Stimulated activated CD4-positive, alpha-beta T cell treated with anti-CD3 and anti-CD28 coated beads, Interleukin-15, amount 100 ng/mL, for 1 hour (primary cell): ENCODE measurements around the gene ADGRB2.

ENCODE experiments used
- DNase-seq, 2 donors: peaks; one replicate each; pipeline ENCODE4 v3.0.0-alpha.2; 2020; ENCODE audit warnings: low read depth in 1 of 2, low spot score in 1 of 2

Gene ADGRB2

GRCh38 chr1:31749785-31750735 is 14.1 kb downstream of the ADGRB2 start:
- DNase-seq = no peak

DNA sequence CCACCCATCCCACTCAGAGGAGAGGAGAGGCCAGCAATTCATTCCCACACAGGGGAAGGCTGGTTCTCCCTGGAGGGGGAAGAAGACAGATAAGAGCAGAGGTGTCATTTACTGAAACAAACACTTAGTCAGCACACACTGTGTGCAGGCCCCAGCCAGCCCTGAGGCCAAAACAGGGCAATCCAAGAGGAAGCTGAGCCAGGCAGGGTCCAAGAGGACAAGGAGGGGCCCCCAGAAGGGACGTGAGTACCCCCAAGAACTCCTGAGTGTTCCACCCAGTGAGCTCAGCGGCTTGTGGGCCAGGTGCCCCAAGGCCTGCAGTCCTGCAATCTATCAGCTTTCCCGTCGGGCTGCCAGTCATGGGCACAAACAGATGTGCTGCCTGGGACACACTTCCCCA is 15.8 kb downstream of the ADGRB2 start:
- DNase-seq = no peak

DNA sequence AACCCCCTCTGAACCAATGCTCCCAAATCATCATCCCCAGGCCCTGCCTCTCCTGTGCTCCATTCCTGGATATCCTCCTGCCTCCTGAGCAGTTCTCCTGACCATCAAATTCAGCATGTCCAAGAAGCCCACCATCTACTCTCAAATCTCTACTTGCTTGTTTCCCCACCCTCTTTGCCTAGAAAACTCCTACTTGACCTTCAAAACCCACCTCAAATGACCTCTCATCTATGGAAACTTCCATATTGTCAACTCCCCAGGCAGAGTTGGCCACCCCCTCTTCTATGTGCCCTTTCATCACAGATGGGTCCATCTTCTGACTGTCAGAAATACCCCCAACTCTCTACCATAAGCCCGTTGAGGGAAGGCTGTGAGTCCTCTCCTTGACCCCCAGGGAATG is 16.8 kb downstream of the ADGRB2 start:
- DNase-seq = no peak

DNA sequence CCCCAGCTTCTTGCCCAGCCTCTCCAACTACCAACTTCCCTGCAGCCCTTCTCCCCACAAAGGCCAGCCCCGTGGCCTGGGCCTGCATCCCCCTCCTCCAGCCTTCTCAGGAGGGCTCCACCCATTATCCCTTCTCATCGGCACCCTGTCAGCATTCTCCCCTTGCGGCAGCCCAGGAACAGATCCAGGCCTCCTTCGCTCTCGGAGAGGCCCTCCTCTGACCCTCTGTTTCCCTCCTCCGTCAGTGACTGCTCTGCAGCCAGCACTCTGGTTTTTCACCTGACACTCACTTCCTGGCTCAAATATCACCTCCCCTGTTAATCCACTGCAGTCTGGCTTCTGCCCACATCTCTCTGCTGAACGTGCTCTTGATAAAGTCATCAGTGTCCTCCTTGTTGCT is 17.5 kb downstream of the ADGRB2 start:
- no peak for DNase-seq

DNA sequence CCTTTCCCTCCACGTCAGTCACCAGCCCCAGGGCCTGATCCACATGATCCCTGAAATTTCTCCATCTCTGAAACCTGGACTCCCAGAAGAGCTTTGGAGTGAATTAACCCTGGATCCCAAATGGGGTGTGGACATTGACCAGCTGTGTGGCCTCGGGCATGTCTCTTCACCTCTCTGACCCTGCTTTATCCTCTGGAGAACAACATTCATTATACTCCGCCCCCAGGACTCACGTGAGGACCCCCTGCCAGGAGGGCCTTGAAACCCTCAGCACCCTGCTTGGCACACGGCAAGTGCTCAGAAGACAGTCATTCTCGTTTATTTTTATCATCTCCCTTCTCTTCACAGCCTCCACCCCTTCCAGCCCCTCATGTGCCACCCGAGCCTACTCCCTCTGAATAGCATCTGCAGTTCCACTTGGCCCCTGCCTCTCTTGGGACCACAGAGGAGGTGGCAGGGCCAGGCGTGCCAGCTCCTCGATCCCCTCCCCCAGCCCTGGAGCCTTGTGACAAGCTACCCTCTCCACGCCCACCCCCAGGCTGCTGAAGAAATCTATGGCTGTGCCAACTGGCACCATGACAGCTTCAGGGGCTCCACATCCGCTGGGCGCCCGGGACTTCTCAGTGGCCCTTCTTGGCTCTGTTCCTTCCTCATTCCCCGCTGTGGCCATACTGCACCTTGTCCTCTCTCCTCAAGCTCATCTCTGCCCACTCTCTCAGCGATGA is 18.0 kb downstream of the ADGRB2 start:
- no peak for DNase-seq

DNA sequence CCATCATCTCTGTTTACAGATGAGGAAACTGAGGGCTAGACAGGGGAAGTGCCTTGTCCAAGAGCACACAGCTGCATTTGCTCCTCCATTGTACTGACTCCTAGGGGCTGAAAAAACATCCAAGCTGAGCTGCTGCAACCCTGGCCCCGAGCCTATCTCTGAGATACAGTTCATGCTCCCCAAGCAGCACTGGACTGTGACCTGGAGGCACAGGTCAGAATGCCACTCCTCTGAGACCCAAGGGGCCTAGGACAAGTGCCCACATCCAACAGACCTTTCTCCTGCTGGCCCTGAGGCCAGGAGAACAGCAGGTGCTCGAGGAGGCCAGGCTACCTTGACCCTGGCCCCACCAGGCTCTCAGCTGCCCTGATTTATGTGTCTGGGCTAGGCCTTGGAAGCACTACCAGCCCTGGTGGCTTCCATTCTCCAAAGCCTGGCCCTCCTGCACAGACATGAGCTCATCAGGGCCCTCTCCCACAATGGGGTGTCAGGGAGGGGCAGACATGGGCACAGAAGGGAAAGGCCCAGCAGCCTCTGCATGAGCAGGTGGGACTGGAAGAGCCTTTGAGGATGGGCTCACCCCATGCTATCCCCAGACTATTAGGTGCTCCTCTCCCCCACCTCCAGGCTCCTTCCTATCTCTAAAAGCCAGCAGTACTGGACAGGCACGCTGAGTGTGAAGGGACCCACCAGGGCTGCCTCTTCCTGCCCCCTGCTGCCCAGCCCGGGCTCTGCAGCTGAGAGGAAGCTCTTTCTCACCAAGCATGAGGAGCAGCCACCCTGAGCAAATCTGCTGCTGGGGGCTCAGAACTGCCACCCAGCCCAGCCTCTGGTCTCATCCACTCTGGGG is 18.8 kb downstream of the ADGRB2 start:
- DNase-seq = peak in 1 of 2 donors; percentile 27

- DNase-seq = no peak
These were observed 19.8 kb downstream of the ADGRB2 start for GRCh38 chr1:31744165-31744888.

DNA sequence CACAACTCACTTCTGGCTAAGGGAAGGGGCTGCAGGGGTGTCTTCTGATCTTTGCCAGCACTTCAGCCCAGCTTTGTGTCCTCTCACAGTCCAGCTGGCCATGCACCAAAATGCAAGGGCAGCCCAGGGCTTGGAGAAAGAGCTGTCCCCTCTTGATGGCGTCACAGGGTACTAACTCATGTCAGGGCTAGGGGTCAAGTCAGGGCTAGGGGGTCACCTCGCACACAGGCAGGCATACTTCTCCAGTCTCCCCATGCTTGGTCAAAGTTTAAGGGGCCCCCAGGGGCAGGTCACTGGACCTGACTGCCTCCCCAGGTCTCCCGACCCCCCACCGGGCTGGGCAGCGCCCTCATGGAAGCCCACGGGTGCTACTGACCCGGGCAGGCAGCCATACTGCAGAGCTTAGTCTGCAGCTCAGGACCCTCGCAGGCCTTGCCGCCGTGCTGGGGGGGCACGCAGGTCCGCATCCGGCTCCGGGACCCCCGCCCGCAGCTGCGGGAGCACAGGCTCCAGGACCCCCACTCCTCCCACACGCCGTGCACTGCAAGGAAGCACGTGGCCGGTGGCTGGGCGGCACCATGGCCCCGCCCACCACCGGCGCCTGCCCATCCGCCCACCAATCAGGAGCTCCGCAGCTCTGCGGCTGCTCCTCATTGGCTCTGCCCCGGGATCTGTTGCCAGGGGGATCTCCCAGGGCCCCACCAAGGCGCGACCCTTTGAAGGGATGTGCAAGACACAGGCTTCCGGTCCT is 21.5 kb downstream of the ADGRB2 start:
- no peak for DNase-seq

DNA sequence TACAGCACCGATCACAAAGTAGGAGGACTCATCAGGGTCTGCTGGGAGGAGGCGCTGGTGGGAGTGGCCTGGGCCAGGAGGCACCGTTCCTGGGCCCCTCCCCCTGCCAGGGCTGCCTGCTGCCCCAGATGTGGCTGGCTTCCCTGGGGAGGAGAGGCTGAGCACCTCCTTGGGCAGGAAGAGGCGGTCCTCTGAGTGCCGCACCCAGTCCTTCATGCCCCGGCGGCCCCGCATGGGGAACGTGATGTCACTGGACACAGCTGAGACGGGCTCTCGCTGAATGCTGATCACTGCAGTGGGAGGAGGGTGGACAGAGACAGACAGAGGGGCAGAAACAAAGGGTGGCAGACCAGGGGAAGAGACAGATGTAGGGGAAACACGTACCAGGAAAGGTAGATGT is 24.8 kb downstream of the ADGRB2 start:
- DNase-seq = no peak

DNA sequence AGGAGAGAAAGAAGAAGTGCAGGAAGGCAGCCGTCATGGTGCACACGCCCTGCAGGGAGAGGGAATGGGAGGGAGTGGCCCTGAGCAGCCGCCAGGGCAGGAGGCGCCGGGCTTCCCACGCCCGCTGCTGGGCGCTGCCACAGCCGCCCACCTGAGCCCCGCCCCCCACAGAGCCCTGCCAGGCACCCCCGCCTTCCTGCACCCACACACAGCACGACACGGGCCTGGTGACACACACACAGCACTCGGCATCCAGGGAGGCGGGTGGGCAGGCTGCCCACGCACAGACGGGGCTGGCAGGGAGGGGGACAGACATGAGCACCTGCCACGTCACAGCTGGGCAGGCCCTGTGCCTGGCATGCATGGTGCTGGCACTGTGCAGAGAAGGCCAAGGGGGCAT is 27.5 kb downstream of the ADGRB2 start:
- peak in 1 of 2 donors; percentile 26 for DNase-seq

- no peak for DNase-seq
These were observed 28.6 kb downstream of the ADGRB2 start for GRCh38 chr1:31735571-31735970.

DNA sequence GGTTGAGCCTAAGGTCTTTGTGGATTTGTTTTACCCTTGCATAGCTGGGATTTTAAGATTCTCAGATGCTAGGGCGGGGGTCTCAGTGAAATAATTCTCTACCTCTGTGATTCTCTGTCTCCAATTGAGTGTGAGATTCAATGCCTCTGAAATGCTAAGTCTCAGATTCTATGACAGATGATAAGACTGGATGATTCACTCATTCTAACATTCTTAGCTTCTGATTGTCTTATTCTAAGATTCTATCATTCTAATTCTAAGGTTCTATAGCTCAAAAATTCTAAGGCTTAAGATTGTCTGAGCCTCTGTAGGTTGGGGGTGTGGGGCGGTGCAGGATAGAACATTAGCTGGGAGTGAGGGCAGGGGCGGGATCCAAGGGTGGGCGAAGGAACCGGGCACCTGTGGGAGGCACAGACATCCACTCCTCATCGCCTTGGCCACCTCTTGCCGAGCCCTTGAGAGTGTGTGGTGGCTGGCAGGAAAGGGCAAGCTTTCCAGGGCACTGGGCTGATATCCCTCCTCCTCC is 29.5 kb downstream of the ADGRB2 start:
- no peak for DNase-seq

GRCh38 chr1:31733389-31734219 is 30.5 kb downstream of the ADGRB2 start:
- no peak for DNase-seq

DNA sequence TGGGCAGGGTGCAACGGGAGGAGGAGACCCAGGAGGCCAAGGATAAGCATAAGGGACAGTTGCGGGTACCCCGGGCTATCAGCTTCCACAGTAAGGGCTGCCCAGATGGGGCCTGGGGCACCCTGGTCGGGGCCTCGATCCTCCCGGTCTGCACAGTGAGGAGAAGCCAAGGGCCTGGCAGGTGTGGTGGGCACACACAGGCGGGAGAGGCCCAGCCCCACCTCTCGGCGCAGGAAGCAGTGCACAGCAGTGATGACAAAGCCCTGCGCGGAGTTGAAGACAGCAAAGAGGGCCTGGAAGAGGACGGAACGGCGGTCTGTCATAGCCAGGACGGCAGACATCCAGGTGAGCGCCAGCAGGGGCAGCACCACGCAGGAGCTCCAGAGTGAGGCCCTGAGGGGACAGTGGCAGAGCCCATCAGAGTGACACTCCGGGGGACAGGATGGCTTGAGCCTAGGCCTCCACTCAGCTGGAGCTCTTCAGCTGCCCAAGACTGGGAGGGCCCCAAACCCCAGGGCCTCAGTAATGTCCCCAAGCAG is 31.3 kb downstream of the ADGRB2 start:
- no peak for DNase-seq

- DNase-seq = no peak
These were observed 31.8 kb downstream of the ADGRB2 start for GRCh38 chr1:31732343-31732742.

GRCh38 chr1:31731049-31731565 is 33.0 kb downstream of the ADGRB2 start:
- no peak for DNase-seq

DNA sequence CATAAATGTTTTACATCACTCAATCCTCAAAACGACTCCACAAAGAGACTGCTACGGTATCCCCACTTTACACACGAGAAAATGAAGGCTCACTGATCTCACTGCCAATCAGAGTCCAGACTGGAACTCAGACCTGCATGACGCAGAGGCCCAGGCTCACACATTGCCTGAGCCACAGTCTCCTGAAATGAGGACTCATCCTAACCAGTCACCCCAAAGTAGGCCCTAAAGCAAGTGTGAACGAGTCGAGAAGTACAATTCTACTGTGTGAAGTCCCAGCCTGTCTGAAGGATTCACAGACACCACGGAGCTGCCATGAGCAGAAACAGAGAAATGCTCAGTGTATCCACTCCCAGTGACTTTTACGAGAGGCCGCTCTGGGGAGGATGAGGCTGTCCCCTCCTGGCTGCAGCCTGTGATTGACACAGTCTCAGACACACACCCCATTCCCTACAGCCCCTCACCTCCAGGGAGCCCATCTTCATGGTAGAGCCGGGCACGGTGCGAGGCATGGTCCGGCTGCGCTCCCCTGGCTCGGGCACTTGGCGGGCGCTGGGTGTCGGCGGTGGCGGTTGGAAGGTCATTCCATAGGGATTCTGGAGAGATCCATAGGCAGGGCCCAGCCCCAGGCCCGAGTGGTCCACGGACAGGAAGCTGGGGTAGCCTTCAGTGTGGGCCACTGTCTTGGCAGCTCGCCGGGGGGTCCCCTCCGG is 33.6 kb downstream of the ADGRB2 start:
- DNase-seq = no peak

DNA sequence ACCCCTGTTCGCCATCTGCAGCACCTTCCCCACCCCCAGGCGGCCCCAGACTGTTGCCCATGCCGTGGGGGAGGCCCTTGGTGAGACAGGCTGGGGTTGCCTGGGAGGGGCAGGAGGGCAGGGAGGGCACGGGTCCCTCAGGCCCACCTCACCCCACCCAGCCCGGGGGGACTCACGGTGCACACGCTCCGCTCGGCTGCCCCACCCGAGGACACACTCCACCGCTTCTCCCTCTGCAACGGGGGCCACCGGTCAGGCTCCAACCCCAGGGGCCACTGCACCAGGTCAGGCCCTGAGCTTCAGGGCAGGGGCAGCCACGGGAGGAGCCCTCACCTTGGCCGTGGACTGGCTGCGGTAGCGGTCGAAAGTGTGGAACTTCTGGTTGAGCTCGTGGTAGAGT is 36.3 kb downstream of the ADGRB2 start:
- no peak for DNase-seq
